Right atrium auricular region (tissue), 2 donors: ENCODE results near the gene SPINK8. TPM values are rescaled to one million over a fixed set of nuclear protein-coding genes. Genes with fewer than 3 reads are reported as not detected.

Experiments used
- DNase-seq: peaks from one replicate; pipeline ENCODE4 v3.0.0-alpha.2; 2019; ENCODE audit warnings: low spot score
- H3K27ac ChIP-seq, 2 donors: fragments of 200-600 bp; sonication (generic); 1 replicate in 1 of 2; 2 replicates in 1 of 2; pipeline ENCODE4 v1.5.1; 2016 to 2019
- H3K27me3 ChIP-seq, 2 donors: fragments of 200-600 bp; sonication (generic); one replicate each; pipeline versions ENCODE4 v1.5.1 to v1.6.0; 2017 to 2019
- H3K36me3 ChIP-seq: fragments of 200-600 bp; sonication (generic); one replicate; pipeline ENCODE4 v1.5.1; 2016
- H3K4me1 ChIP-seq, 2 donors: fragments of 200-600 bp; sonication (generic); one replicate each; pipeline versions ENCODE4 v1.5.1 to v1.6.0; 2017 to 2019
- H3K4me3 ChIP-seq, 2 donors: fragments of 200-600 bp; sonication (generic); 1 replicate in 1 of 2; 2 replicates in 1 of 2; pipeline ENCODE4 v1.5.1; 2017 to 2019; ENCODE audit warnings: mild to moderate bottlenecking in 1 of 2, moderate library complexity in 1 of 2
- H3K9me3 ChIP-seq, 2 donors: fragments of 200-600 bp; sonication (generic); one replicate each; pipeline ENCODE4 v1.5.1; 2019
- total RNA-seq, 2 donors: library from RNA; depleted of rRNA; stranded (reverse); fragments of >200 nt; gene quantifications; one replicate each; pipeline ENCODE4 v1.1.0, GENCODE V29; 2016
- TF ChIP-seq, protein P1 (sequence below), 2 donors: fragments of 200-600 bp; sonication (generic); IDR thresholded peaks; one replicate each; pipeline ENCODE4 v1.5.1; 2019; ENCODE audit warnings: antibody characterized with exemption in 2 of 2

The SPINK8 gene
- total RNA-seq, 2 donors from 2014 or later: not detected

DNA sequence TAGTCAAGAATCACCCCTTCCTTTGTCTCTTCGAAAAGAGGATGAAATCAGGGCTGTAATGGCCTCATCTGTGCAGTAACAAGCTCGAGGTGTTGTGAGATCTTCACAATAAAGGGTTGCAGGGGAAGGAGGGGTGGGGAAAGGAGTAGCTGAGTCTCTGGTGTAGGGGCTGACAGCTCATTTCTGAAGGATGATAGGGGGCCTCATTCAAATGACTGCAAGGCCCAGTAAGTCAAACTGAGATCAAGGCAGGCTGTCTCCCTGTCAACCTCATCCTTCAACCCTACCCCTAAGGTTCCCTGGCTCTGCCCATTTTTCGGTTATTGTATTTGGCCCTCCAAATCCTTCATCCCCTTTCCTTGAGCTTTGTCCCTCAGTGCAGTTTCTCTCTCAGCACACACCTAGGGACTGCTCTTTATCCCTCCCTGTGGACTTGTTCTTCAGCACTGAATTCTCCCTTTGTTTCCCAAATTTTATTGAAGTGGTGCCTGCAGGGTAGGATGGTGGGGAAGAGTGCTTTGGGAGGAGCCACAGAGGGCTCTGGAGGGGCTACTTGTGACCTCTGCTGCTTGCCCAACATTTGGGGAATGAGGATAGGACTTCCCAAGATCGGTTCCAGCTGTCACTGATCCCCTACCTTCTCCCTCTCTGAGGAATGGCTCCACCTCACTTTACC lies 54.4 kb downstream of the SPINK8 start:
- no peaks in the 10 kb centered on the region for H3K4me1 ChIP-seq
- no peak overlapping the region for H3K4me3 ChIP-seq
- TF ChIP-seq, protein P1, sequence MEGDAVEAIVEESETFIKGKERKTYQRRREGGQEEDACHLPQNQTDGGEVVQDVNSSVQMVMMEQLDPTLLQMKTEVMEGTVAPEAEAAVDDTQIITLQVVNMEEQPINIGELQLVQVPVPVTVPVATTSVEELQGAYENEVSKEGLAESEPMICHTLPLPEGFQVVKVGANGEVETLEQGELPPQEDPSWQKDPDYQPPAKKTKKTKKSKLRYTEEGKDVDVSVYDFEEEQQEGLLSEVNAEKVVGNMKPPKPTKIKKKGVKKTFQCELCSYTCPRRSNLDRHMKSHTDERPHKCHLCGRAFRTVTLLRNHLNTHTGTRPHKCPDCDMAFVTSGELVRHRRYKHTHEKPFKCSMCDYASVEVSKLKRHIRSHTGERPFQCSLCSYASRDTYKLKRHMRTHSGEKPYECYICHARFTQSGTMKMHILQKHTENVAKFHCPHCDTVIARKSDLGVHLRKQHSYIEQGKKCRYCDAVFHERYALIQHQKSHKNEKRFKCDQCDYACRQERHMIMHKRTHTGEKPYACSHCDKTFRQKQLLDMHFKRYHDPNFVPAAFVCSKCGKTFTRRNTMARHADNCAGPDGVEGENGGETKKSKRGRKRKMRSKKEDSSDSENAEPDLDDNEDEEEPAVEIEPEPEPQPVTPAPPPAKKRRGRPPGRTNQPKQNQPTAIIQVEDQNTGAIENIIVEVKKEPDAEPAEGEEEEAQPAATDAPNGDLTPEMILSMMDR (IDR thresholded peaks at IDR 0.05): no peak
- no peak for DNase-seq
- H3K9me3 ChIP-seq: no peaks in the 10 kb centered on the region
- no peak overlapping the region for H3K27ac ChIP-seq
- no peaks in the 10 kb centered on the region for H3K27me3 ChIP-seq
- no peaks in the 10 kb centered on the region for H3K36me3 ChIP-seq

DNA sequence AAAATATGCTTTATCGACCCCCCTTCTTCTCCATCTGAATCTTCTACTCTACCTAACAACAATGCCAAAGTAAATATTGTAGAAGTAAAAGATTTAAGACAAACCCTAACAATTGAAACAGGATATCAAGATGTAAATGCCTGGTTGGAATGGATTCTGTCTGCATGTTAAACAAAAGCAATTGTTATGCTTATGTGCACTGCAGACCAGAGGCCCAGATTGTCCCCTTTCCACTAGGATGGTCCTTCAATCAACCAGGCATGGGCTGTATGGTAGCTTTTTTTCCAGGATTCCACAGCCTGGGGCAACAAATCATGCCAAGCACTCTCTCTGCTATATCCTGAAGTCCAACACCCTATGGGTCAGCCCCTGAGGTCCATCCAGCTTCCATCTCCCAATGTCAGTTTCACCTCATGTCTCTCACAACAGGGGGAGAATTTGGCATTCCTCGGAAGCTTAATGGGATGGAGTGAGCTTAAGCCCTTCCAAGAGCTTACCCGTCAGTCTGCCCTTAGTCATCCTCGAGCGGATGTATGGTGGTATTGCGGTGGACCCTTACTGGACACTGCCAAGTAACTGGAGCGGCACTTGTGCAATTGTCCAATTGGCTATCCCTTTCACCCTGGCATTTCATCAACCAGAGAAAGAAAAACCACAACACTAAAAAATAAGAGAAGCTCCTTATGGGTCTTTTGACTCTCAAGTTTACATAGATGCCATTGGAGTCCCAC lies 56.4 kb downstream of the SPINK8 start:
- H3K9me3 ChIP-seq: no peaks in the 10 kb centered on the region
- no peak for DNase-seq
- H3K27ac ChIP-seq: no peak overlapping the region
- TF ChIP-seq, protein P1 (IDR thresholded peaks at IDR 0.05): no peak
- no peaks in the 10 kb centered on the region for H3K36me3 ChIP-seq
- peaks cover 0 to 5% of the 10 kb centered on the region in 2 donors for H3K4me1 ChIP-seq
- H3K4me3 ChIP-seq: no peak overlapping the region
- no peaks in the 10 kb centered on the region for H3K27me3 ChIP-seq

DNA sequence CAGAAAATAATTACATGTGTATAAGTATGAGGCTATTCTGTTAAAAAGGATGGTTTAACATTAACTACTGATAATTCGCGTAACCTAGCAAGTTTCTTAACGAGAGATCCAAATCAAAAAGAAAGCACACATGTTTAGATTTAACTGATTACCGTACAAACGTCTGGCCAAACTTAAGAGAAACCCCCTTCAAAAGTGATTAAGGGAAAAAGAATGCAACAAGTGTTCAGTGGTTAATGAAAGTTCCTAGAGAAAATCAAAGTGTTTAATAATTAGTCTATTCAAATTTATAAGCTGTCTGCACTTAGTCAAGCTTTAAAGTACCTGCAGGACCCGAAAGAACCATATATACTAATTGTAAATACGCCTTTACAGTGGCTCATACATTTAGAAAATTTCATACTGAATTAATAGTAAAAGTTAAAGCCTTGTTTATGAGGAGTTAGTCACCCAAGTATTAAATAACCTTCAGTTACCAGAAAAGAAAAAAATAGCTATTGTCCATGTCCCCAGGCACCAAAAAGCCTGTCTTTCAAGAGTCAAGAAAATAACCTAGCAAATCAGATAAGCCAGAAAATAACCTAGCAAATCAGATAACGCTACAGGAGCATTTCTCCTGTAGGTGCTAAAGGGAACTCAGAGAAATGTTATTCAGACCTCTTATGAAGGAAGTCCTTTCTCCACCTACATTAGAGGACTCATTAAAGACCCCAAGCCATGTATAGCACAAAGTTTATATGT lies 58.0 kb downstream of the SPINK8 start:
- Histone ChIP-seq H3K36me3 (no peaks in the 10 kb centered on the region), H3K4me3 (no peak overlapping the region), H3K4me1 (peaks cover 0 to 5% of the 10 kb centered on the region in 2 donors), H3K9me3 (no peaks in the 10 kb centered on the region), H3K27me3 (no peaks in the 10 kb centered on the region), H3K27ac (no peak overlapping the region)
- DNase-seq: no peak
- TF ChIP-seq, protein P1 (IDR thresholded peaks at IDR 0.05): no peak

DNA sequence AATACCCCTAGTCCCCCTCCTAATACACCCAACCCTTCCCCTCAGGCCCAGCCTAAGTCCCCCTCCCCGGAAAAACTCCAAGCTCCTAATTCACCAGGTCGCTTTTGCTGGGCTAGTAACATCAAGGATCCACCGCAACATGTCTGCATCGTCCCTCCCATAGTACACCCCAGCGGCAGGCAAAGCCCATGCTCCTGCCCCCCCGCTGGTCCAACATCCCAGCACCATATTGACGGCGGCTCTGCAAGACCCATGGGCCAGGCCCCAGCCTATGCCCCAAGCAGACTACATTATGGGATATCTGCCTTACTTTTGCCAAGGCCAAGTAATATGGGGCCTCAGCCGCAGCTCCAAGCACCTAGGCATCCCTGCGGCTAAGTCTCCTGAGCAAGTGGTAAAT lies 59.0 kb downstream of the SPINK8 start:
- no peak overlapping the region for H3K27ac ChIP-seq
- H3K36me3 ChIP-seq: no peaks in the 10 kb centered on the region
- H3K4me3 ChIP-seq: no peak overlapping the region
- no peaks in the 10 kb centered on the region for H3K27me3 ChIP-seq
- H3K9me3 ChIP-seq: no peaks in the 10 kb centered on the region
- TF ChIP-seq, protein P1 (IDR thresholded peaks at IDR 0.05): no peak
- H3K4me1 ChIP-seq: peaks cover 0 to 5% of the 10 kb centered on the region in 2 donors
- DNase-seq: no peak

DNA sequence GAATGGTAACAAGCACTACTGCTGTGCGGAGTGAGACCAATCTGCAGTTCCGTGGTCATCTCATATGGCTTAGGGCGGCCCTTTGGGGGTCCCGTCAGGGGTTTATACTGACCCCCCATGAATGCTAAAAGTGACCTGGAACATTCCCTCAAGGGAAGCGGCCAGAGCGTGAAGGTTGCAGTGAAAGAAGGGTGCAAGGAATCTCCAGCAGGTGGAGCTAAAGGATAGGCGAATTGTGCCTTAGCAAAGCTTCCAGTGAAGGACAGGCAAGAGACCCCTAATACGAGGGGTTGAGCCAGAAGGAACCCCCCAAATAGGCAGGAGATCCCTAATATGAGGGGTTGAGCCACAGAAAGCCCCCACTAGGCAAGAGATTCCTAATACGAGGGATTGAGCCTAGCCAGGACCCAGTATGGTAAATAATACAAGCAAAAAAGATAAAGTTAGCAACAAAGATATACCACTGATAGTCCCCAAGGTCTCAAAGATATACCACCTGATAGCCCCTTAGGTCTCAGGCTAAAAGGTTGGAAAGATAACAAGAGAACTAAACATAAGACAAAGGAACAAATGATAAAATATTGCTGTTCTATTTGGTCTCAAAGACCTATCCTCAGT lies 59.8 kb downstream of the SPINK8 start:
- Histone ChIP-seq H3K36me3 (peaks cover 1% of the 10 kb centered on the region), H3K27ac (no peak overlapping the region), H3K27me3 (no peaks in the 10 kb centered on the region), H3K4me3 (no peak overlapping the region), H3K4me1 (peaks cover 0 to 5% of the 10 kb centered on the region in 2 donors), H3K9me3 (no peaks in the 10 kb centered on the region)
- DNase-seq: peak; percentile 63
- TF ChIP-seq, protein P1 (IDR thresholded peaks at IDR 0.05): peak; percentile 61 to 79
